EH (cell line): ENCODE measurements around the gene CANT1.
"Not testable (repeated sequence)": the region's sequence is repeated elsewhere in the genome, so short reads cannot be mapped to it uniquely, and the experiment has no call there.

Experiments used
- DNase-seq: peaks from one replicate; pipeline ENCODE4 v3.0.0-alpha.2; 2015; ENCODE audit warnings: low read depth

CANT1 gene

DNA sequence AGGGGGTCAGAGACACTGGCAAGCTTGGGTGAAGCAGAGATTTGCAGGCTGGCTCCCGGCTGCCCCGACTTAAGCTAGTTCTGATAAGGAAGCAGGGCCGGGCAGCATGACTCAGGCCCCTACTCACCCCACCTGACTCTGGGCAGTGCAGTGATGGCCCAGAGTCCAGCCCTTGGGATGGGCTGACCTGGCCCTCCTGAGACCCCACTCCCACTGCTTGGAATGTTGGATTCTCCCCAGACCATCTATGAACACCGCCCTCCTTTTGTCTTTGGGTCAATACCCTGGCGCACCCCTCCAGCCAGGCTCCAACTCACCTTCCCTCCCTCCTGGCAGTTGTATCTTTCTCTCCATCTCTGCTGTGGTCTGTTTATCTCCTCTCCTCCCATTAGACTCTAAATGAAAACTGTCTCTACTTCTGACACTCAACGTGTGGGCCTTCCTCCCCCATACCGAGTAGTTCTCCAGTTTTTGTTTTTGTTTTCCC is 50.9 kb downstream of the CANT1 start:
- DNase-seq = peak; percentile 21

DNA sequence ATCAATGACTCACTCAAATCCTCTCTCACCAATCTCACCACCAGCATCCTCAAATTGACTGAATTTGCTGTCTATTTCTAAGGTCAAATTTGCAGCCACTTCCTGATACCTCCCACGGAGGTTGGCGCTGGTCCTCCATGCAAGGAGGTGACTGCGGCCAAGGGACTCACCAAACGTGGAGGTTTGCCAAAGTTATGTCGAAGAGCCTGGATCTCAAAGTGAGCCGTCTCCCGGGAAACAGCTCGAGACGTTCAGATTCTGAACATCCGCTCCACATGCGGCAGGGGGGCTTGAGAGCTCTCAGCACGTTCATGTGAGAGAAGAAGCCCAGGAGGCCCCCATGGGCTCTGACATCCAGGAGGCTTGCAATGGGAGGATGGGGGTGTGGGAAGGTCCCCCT is 52.4 kb downstream of the CANT1 start:
- DNase-seq = peak; percentile 51

DNA sequence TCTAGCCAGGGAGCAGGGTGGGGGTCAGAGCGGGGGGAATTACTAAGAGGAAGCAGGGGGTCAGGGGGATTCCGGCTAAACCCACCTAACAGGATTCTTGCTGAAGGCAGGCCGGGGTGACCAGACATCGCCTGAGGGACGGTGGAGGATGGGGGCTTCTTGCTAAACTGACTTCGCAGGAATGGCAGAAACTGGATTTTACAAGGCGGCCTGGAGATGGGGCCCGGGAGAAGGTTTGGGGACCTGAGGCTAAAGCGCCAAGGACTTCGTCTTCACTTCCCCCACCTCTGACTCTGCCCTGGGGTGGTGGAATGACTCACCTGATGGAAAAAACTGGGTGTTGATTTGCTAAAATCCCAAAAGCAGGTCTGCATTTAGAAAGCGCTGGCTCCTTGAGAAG is 53.3 kb downstream of the CANT1 start:
- no peak for DNase-seq

DNA sequence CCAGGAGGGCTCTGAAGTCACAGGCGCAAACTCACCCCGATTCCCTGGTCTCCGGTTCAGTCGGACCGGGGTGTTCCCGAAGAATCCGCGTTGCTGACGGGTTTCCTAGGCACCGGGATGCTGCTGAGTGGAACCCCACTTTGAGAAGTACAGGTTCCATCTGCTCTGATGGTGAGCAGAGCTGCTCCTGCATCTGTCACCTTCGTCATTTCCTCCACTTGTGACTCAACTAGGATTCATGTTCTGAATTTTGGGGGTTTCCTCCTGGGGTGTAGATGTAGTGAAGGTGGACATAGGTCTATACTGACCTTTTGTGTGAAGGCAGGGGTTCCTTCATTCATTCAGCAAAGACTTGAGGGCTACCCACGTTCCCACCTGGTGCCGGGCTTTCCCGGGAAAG is 54.9 kb downstream of the CANT1 start:
- DNase-seq = no peak

DNA sequence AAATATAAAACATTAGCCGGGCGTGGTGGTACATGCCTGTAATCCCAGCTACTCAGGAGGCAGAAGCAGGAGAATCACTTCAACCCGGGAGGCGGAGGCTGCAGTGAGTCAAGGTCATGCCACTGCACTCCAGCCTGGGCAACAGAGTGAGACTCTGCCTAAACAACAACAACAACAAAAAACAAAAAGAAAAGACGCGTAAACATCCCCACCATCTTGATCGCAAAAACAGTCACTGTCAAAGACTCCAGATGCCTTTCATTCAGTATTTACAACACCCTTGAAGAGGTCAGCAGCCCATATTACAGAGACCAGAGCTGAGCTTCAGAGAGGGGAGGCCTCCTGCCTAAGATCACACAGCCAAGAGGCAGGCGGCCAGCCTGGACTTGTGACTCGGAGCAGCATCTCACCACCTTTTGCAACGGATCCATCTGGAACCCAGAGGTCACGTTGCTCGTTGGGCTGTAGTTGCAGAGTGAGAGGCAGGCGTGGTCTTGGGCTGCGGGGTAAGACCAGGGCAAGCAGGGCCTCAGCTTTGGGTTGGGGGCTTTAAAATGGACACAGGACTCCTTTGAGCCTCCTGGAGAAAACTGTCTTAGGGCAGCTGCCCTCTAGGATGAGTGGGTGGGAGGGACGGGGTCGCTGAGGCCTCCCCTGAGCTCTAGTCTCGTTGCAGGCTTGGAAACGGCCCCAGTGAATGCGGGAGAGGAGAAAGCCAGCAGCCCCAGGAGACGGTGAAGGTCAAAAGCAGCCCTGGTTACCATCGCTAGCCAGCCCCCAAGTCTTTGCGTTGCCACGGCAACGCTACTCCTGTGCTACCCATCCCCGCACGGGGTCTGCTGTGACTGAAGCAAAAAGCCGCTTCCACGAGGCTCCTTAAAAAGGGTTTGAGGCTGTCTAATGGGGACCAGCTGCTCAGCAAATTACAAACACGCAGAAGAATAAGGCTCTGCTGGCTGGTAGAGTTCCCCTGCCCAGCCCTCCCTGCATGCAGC is 55.9 kb downstream of the CANT1 start:
- no peak for DNase-seq

DNA sequence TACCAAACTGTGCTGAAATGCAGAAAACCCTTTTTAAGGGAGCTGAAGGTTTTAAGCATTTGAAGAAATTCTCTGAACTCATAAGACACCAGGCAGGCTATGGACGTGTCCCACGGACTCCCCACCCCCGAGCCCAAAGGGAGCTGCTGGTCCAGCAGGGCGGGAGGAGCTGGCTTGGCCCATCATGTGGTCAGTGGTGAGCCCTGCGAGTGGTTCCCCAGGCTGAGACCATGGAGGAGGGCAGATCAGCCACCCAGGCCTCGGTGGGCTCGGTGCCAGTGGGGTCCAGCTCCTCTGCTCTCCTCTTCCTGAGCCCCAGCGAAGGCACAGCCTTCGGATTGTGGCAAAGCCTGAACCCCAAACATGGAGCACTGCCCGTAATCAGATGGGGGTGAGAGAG is 56.9 kb downstream of the CANT1 start:
- no peak for DNase-seq

DNA sequence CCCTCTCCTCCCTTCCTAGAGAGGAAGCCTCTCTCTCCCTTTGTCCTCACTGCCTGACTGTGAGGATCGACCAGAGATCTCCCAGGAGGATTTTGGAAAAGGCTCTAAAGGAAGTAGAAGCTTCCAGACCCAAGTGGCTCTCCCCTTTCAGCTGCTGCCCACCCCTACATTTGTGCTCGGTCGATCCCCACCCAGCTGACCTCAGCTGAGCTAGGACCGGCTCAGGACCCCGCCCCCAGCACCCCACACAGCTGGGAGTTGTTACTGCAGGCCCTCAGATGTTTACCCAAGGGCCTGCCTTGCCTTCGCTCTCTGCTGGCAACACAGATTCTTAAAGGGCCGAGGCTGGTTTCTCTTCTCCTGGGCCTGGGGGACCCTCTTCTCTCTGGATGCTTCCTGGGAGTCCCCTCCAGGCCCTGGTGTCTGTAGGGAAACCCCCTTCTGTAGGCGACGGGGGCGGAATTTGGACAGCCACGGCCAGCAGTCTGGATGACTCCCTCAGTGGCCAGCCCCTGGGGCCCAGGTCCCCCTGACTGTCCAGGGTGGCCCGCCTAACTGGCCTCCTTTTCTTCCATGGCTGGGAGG is 57.5 kb downstream of the CANT1 start:
- no peak for DNase-seq

DNA sequence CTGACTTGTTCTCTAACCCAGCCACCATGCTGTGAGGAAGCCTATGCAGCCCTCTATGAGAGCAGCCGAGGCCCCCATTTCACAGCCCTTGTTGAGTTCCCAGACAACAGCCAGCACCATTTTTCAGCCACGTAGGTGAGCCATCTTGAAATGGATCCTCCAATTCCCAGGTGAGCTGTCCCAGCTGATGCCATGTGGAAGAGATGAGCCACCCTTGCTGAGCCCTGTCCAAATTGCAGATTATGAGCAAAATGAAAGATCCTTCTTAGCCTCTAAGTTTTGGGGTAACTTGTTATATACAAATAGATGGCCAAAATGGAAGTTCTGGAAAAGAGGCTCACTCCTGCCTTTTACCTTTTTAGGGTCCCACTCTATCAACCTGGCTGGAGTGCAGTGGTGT is 58.7 kb downstream of the CANT1 start:
- DNase-seq = no peak

DNA sequence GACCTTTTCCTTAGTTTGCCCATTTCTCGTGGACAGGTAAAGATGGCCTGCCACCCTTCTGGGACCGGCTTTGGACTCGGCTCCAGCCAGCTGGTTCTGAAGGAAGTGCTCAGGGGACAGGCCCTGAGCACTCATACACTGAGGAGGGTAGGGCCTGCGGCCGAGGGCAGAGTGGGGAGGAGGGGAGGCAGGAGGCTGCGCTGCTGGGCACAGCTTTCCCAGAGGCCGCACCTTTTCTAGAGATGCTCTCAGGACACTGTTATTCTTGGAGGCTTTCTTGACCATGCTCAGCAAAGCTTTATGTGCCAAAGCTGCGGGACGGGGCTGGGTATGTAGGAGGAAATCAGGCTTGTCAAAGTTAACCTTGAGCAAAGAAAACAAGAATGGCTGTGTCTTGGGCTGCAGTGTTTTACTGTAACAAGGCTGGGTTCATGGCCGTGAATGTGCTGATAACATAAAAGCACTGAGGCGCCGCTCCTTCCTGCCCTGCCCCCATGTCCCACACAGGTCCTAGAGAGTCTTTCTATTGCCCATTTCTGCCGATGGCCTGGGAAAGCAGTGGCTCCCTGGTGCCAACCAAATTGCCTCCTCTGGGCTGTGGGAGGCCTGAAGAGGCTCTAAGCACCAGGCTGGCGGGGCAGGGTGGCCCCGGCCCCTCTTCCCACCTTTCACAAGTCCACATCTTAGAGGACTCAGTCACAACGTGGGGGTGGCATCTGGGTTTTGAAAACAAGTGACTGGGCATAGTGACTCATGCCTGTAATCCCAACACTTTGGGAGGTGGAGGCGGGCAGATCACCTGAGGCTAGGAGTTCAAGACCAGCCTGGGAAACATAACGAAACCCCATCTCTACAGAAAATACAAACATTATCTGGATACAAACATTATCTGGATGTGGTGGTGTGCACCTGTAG is 62.1 kb downstream of the CANT1 start:
- no peak for DNase-seq

DNA sequence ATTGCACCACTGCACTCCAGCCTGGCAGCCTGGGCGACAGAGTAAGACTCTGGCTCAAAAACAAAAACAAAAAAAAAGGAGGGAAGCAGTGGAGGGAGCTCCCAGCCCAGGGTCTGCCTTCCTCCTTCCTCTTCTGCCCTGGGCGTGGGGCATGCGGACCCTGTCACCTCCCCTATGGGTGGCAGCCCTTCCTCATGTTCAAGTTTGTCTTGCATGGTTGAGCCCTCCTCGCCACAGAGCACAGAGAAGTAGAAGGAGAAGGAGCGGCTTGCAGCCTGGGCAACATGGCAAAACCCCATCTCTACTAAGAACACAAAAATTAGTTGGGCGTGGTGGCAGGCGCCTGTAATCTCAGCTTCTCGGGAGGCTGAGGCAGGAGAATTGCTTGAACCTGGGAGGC is 62.9 kb downstream of the CANT1 start:
- no peak for DNase-seq

DNA sequence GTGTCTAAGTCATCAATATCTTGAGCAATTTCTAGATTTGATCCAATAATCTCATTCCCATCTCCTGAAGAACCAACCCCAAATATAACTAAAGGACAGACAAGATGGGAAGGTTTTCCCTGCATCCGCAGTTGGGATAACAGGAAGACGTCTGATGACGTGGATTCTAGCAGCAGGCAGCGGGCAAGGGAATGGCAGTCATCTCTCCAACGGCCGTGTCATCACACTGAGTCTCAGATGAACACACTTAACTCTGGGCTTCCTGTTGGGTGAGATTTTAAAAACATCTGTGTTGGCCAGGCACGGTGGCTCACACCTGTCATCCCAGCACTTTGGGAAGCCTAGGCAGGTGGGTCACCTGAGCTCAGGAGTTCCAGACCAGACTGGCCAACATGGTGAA is 63.4 kb downstream of the CANT1 start:
- DNase-seq = no peak

DNA sequence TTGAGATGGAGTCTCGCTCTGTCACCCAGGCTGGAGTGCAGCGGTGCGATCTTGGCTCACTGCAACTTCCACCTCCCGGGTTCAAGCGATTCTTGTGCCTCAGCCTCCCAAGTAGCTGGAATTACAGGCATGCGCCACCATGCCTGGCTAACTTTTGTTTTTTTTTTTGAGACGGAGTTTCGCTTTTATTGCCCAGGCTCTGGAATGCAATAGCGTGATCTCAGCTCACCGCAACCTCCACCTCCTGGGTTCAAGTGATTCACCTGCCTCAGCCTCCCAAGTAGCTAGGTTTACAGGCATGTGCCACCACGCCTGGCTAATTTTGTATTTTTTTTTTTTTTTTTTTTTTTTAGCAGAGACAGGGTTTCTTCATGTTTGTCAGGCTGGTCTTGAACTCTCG is 64.1 kb downstream of the CANT1 start:
- not testable (repeated sequence) for DNase-seq

DNA sequence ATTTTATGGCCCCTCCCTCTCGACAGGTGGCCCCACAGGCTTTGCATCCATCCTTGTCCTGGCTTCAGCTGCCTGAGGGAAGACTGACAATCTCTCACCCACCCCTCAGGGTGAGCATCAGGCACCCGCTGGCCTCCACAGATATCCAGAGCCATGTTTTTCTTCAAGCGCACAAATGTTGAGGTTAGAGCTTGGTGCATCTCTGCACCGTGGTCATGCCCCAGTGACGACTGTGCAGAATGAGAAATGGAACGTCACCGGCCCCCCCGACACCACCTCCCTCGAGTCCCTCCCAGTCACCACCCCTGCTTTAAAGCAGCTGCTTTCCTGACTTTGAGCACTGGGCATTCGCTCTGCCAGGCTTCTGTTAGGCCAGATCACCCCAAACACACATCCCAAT is 64.6 kb downstream of the CANT1 start:
- DNase-seq = no peak

DNA sequence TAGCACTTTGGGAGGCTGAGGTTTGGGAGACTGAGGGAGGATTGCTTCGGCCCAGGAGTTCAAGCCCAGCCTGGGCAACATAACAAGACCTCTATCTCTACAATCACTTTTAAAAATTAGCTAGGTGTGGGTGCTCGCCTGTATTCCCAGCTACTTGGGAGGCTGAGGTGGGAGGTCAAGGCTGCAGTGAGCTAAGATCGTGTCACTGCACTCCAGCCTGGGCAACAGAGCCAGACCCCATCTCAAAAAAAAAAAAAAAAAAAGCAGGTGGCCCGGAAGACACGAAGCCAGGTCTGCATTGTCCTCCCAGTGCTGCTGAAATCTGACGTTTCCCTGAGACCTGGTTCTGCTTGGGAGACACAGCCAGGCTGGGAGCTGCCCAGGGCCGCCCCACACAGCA is 65.5 kb downstream of the CANT1 start:
- no peak for DNase-seq
